GM12801 (cell line): ENCODE data around the gene HNRNPC.

Experiments used
- TF ChIP-seq, protein P1 (sequence below): IDR thresholded peaks from one replicate; pipeline ENCODE4 v1.5.1; 2011; ENCODE audit warnings: control low read depth; ENCODE audit not compliant: insufficient read length; ENCODE audit errors: extremely low read depth

Gene HNRNPC

GRCh38 chr14:21171128-21171527 lies 98.1 kb downstream of the HNRNPC start:
- TF ChIP-seq, protein P1, sequence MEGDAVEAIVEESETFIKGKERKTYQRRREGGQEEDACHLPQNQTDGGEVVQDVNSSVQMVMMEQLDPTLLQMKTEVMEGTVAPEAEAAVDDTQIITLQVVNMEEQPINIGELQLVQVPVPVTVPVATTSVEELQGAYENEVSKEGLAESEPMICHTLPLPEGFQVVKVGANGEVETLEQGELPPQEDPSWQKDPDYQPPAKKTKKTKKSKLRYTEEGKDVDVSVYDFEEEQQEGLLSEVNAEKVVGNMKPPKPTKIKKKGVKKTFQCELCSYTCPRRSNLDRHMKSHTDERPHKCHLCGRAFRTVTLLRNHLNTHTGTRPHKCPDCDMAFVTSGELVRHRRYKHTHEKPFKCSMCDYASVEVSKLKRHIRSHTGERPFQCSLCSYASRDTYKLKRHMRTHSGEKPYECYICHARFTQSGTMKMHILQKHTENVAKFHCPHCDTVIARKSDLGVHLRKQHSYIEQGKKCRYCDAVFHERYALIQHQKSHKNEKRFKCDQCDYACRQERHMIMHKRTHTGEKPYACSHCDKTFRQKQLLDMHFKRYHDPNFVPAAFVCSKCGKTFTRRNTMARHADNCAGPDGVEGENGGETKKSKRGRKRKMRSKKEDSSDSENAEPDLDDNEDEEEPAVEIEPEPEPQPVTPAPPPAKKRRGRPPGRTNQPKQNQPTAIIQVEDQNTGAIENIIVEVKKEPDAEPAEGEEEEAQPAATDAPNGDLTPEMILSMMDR, result no peak

DNA sequence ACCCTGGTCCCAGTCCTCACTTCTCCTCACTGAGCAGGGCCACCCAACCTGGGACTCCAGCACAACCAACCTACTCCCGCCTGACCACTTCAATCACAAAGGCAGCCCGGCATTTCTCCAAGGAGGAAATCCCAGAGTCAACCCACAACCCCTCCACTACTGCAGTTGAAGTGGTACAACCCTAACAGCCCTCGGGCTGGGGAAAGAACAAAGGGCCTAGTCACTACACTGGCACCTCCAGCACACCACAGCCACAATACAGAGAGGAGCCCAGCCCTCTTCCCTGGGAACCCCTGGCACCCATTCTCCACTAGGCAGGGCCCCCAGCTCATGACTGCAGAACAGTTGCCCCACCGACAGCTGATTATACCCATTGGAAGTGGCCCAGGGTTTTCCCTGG lies 99.7 kb downstream of the HNRNPC start:
- TF ChIP-seq, protein P1, result no peak

DNA sequence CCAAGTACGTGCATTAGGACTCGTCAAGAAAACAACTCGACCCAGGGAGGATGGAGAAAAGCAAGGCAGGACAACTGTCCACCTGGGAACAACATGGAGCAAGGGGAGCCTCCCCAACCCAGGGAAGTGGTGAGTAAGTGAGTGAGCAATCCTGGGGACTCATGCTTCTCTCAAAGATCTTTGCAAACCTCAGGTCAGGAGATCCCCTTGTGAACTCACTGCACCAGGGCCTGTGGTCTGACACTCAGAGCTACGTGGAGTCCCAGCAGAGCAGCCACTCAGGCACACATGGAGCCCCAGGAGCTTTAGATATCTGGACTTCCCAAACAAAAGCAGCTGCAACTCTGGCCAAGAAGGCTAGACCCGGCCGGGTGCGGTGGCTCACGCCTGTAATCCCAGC lies 101.2 kb downstream of the HNRNPC start:
- TF ChIP-seq, protein P1, result no peak

DNA sequence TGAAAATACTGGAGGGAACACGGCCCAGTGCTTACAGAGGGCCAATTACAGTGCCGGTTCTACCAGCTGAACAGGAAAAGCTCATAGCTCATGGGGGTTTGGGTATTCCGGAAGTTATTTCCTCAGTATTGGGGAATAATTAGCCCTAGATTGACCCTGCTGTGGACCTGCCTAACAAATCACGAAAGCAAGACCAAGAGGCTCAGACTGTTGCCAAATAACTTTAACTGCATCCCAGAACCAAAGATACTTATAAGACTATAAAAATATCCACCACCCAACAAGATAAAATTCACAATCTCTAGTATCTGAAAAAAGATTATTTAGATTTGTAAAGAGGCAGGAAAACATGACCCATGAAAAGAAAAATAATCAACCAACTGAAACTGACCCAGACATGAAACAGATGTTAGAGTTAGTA lies 105.4 kb downstream of the HNRNPC start:
- TF ChIP-seq, protein P1, result no peak

GRCh38 chr14:21162081-21162480 lies 107.2 kb downstream of the HNRNPC start:
- TF ChIP-seq, protein P1, result no peak

GRCh38 chr14:21160061-21160610 lies 109.1 kb downstream of the HNRNPC start:
- TF ChIP-seq, protein P1, result no peak
